DMS53 (cell line): Measurements from ENCODE around the gene HSPA8.
A peak's percentile ranks its signal among the peaks of the same experiment; 100 is the strongest.

Source experiments
- DNase-seq: peaks from one replicate; lab custom pipeline; 2025; lab: John Stamatoyannopoulos, UW

Gene HSPA8

DNA sequence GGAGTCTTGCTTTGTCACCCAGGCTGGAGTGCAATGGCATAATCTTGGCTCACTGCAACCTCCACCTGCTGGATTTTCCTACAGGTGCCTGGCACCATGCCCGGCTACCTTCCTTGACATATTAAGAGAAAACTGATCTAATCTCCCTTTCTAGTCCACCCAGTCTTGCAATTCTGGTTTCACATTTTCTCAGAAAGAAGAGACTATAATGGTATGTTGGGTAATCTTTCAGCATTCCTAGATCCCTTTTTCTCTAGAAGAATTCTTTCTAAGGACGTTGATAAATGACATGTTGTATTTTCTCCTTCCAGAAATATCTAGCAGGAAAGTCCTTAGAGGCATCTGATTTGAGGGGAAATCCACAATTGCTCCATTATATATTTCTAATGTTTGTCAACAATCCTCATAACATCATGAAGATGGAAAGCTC lies 10.4 kb upstream of the HSPA8 start:
- peak; percentile 86 for DNase-seq

DNA sequence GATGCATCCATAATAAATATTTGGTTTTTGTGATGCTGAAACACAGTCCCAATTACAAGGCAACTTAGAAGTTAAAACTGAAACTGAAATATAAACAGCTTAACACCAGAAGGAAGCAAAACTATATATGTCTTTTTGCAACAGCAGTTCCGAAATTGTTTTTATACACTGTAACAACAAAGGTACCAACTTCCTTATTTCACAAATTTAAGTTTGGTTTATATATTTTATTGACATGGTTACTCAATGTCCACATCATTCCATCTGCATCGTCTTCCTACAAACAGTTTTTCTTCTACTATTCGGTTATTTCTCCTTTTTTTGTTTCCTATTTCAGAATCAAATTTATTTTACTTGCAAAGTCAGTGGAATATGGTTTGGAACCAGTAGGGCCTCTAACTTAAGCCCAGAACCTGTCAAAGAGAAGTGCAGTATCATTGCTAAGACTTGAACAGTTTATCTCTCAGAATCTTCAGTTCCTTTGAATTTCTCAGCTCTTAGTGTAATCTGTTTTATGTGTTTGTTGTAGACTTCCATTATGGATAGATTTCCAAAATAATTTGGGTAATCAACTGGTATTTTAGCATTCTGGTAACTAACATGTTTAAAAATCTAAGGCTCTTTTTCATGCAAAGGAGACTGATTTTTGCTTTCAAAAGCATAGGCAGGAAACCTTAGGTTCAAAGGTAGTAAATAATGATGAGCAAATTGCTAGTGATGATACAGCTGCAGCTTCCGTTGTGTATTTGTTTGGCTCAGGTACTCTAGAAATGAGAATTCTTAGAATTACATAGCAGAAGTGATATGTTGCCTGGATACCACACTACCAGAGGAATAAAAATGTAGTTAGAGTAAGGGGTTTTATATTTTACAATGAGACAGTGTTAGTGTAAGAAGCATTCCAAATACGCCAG lies 8.2 kb upstream of the HSPA8 start:
- DNase-seq, result peak; percentile 82

DNA sequence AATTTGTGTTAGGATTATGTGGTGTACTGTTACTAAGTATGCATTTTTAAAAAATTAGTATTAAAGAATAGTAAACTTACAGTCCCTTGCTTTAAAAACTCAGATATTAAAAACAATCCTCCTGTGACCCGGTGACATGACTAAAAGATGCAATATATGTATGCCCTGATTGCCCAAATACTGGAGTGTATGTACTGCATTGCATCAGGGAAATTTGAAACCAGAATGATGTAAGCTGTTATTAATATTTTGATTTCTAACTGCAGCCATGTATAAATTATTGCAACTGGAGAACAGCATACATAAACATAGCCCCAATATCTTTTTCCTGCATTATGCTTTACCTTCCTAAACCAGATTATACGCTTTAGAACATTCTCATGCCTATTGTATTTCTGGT lies 3.7 kb upstream of the HSPA8 start:
- DNase-seq, result peak; percentile 22

DNA sequence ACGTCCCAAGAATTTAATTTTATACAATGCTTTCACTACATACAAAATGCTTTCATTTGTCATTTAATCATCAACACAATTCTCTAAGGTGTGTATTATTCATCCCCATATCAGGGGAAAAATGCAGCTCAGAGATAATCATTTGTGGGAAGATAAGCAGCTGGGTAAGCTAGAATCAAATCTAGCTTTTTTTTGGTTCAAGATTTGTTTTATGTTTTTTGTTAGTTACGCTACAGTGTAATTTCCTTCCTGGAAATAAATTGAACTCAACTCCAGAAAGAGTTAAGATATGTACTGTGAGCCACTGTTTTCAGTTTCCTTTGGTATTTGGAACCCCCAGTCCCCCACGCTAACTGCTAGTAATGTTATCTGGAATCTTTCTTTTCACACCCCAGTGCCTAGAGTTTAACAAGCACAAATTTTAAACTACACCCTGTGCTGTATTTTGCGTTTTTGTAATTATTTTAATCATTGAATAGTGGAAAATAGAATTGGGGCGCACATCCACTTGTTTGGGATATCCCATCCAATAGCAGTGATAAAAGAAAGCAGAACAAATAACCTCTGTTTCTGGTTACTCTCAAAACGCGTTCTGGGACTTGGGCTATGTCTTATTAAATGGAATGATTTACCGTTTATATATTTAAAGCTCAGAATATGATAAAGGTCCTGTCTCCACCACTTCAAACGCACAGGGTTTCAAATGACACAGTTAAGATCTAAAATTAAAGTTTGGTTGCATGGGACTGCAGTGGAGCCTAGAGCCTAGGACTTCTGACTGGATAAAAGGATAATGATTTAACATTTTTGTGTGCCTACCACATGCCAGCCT lies 2.1 kb upstream of the HSPA8 start:
- DNase-seq, result no peak

DNA sequence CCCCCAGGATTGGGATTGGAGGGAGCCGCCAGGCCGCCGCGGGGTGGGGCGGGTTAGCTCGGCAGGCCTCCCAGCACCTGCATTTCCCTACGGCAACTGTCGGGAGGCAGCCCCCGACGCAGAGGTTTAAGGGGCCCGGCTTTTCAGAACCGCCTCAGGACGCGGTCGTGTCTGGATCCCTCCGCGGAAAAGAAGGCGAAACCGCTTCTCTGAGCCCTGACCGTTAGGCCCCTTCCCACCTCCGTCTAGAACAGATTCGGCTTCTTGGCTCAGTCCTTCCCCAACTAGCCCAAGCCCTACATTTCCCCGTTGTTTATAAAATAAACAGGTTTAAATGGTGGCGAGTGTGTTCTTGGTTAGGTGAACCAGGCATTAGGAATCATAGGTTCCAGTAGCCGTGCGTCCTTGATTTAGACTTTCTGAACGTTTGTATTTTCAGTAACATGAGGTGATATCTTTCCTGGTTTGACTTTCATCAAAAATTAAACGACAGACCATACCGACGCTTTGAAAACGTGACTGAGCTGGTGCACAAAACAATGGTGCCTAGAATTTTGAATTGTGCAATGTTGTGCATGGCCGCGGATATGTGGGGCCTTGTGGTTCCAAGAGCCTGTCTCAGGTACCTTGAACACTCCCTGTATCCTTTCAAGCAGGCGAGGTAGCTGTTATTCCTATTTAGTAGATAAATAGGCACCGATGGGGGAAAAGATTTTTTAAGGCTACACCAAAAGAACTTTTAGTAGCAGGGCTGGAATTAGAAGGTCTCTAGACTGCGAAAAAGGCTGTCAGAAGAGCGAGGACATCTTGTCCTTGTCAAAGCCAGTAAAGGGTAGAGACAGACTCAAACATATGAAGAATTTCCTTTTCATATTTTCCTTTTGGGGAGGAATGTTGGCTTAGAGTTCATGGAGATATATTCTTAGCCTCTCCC lies 1.2 kb upstream of the HSPA8 start:
- DNase-seq, result peak; percentile 80

DNA sequence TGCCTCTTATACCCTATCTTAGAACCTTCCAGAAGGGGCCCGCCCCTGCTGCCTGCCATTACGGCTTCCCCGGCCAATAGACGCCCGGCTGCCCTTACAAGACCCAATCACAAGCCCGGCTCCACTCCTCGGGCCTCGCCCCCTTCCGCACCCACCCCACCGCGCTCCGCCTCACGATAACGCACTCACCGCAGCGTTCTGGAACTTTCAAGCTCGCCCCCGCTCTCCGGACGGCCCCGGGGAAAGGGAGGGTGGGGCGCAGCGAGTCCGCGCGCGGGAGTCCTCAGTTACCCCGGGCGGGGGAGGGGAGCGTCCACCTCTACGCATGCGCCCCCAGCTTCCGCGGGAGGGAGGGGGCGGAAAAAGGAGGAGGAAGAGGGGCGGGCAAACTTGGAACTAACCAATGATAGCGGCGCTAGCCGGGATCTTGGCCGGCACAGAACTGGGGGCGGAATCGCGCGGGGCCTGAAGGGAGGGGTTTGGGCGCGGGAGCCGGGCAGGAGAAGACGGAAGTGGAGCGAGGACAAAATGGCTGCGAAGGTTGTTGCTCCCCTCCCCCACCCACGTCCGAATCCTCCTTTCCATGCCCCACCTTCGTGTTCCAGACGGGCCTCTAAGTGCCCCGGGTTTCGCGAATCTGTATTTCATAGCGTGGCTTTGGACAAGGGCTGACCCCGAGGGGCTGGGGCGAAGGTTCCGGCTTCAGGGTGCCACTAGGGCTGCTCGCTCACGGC lies 389 bp upstream of the HSPA8 start:
- DNase-seq, result peak; percentile 100

DNA sequence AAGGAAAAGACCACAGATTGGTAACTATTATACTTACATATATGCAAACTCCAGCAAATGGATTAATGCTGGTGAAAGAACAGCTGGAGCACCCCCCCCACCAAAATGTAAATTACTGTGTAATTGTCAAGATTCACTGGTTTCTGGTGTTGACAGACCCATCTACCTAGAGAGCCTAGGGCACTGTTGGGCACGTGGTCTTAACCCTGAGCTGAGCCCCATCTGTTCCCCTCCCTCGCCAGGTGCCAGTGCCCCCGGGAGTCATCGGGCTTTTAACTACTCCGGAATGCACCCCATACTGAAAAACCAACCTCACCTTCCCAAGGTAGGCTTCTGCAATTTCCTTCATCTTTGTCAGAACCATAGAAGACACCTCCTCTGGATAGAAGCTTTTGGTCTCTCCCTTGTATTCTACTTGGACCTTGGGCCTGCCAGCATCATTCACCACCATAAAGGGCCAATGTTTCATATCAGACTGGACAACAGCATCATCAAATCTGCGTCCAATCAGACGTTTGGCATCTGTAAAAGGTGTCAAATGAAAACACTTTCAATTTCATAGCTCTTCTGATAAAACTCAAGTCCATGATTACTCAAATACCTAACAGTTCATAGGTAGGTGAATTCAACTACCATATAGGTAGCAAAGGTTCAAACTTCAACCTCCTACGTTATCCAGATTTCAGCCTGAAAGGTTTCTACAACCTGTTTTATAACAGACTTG lies 1.5 kb downstream of the HSPA8 start:
- DNase-seq, result peak; percentile 38

DNA sequence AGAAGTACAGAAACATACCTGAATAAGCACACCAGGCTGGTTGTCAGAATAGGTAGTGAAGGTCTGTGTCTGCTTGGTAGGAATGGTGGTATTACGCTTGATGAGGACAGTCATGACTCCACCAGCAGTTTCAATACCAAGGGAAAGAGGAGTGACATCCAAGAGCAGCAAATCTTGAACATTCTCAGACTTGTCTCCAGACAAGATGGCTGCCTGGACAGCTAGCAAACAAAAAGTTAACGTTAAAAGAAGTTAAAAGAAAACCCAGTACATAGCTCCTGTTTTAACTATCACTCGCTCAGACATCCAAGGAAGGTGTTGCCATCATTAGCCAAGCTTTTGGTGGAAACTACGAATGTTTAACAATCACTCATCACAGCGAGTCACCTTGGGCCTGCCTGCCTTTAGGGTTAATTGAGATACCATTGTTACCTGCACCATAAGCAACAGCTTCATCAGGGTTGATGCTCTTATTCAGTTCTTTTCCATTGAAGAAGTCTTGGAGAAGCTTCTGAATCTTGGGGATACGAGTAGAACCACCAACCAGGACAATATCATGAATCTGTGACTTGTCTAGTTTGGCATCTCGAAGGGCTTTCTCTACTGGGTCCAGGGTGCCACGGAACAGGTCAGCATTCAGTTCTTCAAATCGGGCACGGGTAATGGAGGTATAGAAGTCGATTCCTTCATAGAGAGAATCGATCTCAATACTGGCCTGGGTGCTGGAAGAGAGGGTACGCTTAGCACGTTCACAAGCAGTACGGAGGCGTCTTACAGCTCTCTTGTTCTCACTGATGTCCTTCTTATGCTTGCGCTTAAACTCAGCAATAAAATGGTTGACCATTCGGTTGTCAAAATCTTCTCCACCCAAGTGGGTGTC lies 2.7 kb downstream of the HSPA8 start:
- DNase-seq, result peak; percentile 26

DNA sequence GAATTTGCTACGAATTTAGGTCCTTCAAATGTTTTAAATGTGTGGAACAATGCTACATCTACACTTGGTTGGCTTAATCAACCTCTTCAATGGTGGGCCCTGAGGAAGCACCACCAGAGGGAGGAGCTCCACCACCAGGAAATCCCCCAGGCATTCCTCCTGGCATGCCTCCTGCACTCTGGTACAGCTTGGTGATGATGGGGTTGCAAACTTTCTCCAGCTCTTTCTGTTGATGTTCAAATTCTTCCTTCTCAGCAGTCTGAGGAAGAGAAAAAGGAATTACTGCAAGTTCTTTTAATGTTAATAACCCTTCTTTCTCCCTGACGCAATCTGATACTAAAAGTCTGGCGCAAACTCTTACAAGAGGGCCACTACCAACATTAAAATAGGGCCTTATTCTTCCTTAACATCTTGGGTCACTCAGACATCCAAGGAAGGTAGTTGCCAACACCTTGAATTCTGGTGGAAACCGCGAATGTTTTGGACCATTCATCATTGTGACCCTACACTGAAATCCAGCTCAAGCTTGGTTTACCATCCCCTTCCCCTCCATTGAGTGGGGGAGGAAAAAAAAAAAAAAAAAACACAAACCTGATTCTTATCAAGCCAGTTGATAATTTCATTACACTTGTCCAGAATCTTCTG lies 4.2 kb downstream of the HSPA8 start:
- DNase-seq, result peak; percentile 16

DNA sequence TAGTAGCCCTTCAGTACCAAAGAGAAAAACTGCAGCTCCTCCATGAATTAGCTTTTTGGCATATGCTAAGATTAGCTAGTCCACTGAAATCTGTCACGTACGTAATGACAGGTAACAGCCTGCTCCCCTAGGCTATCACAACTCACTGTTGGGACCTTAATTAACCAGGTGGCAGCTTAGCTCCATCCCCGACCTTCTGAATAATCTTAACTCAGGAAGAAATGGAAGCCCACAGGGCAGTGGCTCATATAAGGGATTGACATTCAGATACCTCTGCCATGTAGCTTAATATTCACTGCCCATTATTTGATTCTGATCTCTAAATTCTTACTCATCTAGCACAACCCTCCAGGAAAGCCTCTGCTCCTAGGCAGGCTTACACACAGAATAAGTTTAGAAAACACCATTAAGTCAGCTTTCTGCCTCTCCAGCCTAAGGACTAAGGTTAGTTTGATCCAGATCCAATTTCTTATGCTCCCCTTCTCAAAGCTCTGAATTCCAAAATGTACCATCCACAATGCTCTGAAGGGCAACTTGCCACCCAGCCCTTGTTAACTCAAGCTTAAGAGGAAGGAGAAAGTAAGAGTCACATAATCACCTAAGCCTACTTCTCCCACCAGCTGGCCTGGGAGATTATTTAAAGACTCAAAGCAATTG lies 5.0 kb downstream of the HSPA8 start:
- peak; percentile 53 for DNase-seq

DNA sequence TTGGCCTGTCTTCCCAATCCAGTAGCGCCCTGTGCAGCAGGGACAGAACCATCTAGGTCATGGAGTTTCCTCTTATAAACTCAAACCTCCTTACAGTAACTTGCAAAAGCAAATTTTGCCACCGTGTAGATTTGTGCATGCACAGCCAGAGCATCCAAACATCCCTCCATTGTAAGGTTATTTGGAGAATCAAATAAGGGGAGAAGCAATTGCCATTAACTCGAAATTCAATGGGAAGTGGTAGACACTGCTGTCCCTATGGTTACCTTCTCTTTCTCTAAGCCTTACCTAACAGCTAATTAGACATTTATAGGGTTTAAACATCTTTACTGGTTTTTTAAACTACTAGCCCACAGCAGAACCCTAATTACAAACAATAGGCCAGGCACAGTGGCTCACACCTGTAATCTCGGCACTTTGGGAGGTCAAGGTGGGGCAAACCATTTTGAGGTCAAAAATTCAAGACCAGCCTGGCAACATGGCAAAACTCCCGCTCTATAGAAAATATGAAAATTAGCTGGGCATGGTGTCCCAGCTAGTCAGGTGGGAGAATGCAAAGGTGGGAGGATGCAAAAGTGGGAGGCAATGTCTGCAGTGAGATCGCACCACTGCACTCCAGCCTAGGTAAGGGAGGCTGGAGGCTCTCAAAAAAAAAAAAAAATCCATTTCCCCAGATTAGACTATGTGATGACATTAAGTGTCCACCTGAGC lies 6.6 kb downstream of the HSPA8 start:
- DNase-seq, result peak; percentile 57

DNA sequence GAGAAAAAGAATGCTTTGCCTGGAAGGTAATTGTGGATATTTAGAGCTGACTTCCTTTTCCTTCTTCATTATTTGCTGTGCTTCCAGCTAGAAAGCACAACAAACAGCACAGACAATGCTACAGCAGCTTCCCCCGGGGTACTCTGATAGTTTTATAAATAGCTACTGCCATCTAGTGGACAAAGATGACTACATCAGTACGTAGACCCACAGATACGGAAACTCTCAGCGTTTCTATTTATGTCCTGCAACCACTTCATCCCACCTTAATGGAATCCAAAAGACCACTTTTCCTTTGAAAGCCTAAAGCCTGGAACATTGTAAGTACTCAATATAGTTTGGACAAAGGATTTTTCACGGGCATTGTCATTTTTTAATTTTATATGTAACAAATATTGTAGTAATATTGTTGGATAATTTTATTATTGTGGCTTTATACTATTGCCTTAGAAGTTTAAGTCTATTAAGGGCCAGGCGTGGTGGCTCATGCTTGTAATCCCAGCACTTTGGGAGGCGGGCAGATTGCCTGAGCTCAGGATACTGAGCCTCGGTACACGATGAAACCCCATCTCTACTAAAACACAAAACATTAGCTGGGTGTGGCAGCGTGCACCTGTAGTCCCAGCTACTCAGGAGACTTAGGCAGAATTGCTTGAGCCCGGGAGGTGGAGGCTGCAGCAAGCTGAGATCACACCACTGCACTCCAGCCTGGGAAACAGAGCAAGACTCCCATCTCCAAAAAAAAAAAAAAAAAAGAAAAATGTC lies 7.5 kb downstream of the HSPA8 start:
- DNase-seq, result peak; percentile 92

DNA sequence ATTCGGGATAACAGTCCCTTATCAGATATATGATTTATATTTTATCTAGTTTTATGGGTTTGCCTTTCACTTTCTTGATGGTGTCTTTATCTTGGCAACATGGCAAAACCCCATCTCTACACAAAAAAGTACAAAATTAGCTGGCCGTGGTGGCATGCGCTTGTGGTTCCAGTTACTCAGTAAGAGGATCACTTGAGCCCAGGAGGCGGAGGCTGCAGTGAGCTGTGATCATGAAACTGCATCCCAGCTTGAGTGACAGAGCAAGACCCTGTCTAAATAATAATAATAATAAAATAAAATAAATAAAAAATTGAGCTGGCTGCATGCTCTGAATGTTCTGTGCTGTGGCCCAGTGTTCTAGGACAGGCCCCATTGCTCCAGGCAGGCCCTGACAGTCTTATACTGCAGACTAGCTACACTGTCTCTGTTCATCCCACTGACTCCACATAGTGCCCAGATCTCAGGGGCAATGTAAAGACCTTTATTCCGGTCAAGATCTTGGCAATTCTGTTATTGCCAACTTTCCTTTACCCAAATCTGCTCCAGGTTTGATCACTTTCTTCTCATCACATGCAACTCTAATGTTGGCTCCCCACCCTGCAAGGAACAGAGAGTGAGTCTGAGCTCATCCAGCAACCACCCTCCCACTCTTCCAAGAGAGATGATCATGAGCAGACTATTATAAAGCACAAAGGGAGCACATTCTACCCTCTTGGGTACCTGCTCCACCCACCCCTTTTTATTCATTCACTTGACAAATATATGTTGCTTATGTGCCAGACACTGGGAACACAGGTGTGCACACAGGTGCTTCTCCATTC lies 8.8 kb downstream of the HSPA8 start:
- peak; percentile 36 for DNase-seq

DNA sequence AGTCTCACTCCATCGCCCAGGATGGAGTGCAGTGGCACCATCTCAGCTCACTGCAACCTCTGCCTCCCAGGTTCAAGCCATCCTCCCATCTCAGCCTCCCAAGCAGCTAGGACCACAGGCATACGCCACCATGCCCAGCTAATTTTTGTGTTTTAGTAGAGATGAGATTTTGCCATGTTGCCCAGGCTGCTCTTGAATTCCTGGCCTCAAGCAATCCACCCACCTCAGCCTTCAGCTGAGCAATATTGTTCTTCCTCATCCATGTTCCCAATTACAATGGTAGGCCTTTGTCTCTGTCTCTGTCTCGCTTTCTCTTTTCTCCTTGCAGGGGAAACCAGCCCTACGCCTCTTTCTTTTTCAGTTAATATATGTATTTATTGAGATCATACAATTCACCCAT lies 10.3 kb downstream of the HSPA8 start:
- no peak for DNase-seq

DNA sequence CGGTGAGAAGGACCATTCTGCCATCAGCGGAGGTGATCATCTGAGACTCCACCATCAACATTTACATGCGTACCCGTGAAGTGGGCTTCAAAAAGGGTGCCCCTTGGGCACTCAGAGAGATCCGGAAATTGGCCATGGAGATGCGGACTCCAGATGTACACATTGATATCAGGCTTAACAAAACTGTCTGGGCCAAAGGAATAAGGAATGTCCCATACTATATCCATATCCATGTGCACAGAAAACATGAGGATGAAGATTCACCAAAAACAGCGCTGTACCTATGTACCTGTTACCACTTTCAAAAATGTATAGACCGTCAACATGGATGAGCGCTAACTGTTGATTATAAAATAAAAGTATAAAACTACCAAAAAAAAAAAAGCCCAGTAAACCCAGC lies 10.8 kb downstream of the HSPA8 start:
- no peak for DNase-seq

DNA sequence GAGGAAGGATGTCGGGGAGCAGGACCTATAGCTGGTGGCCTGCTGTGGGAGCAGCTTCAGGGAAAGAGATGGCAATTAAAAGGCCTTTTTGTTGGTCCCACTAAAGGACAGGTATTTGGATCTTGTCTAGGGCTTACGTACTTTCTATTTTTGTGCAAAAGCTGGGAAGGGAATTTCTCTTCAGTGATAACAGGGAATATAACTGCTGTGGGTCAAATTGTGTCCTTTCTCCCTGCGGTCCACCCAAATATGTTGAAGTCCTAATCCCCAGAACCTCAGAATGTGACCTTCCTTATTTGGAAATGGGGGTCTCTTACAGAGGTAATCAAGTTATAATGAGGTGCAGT lies 14.0 kb downstream of the HSPA8 start:
- no peak for DNase-seq
